ENCODE data around the gene MYMX. TPM values are rescaled to one million over a fixed set of nuclear protein-coding genes. Genes with fewer than 3 reads are reported as not detected.
A peak's percentile ranks its signal among the peaks of the same experiment; 100 is the strongest.

Gene MYMX
- total and polyA plus RNA-seq, 2 of the 13 experiments (the other 11 are each of a cell fraction or from before 2014, with no cell fraction given) = not detected

GRCh38 chr6:44223319-44224028 is 6.7 kb downstream of the MYMX start, which contains the start of gene SLC29A1 (continued):
- TF ChIP-seq ZBTB10 (CRISPR knock-in tag; IDR thresholded peaks at IDR 0.05; ENCODE audit: borderline replicate concordance) (peak; percentile 77; the same call in 1 of the 2 replicates), ESRRA (CRISPR knock-in tag; IDR thresholded peaks at IDR 0.05; ENCODE audit: low read depth) (peak; percentile 76; the same call in 1 of the 2 replicates), AKAP8 (CRISPR knock-in tag; IDR thresholded peaks at IDR 0.05) (peak; percentile 90), ISX (CRISPR knock-in tag; conservative IDR thresholded peaks at IDR 0.05) (peak; percentile 59; the same call in 1 of the 2 replicates), KLF9 (CRISPR knock-in tag; IDR thresholded peaks at IDR 0.05; ENCODE audit: low read depth) (no peak), ZNF652 (CRISPR knock-in tag; IDR thresholded peaks at IDR 0.05; ENCODE audit: borderline replicate concordance, low read depth) (no peak), RELA (CRISPR knock-in tag; IDR thresholded peaks at IDR 0.05) (0 out of 2 replicates have a peak, but pooled peaks have one; percentile 40), ZNF784 (CRISPR knock-in tag; IDR thresholded peaks at IDR 0.05; ENCODE audit: borderline replicate concordance) (no peak), HNRNPK (IDR thresholded peaks at IDR 0.05; ENCODE audit: low read depth, low read length, poor library complexity, severe bottlenecking) (peak; percentile 87), ARID4A (CRISPR knock-in tag; IDR thresholded peaks at IDR 0.05; ENCODE audit: borderline replicate concordance) (peak; percentile 89), HMG20B (CRISPR knock-in tag; conservative IDR thresholded peaks at IDR 0.05) (no peak), ZNF879 (CRISPR knock-in tag; IDR thresholded peaks at IDR 0.05) (0 out of 2 replicates have a peak, but pooled peaks have one; percentile 64), UBTF (CRISPR knock-in tag; IDR thresholded peaks at IDR 0.05) (peak; percentile 89), FOXA1 (IDR thresholded peaks at IDR 0.05) (no peak), FOXA1 (CRISPR knock-in tag; IDR thresholded peaks at IDR 0.05) (peak; percentile 18; the same call in 1 of the 2 replicates), DNMT1 (CRISPR knock-in tag; IDR thresholded peaks at IDR 0.05) (peak; percentile 67; the same call in 1 of the 2 replicates), HDAC2 (CRISPR knock-in tag; IDR thresholded peaks at IDR 0.05) (peak; percentile 48; the same call in 1 of the 2 replicates), RNF2 (conservative IDR thresholded peaks at IDR 0.05; ENCODE audit: low read depth) (0 out of 2 replicates have a peak, but pooled peaks have one; percentile 55), ZFP37 (CRISPR knock-in tag; IDR thresholded peaks at IDR 0.05; ENCODE audit: borderline replicate concordance) (no peak)
